ENCODE data around the gene DERA.

The DERA gene

DNA sequence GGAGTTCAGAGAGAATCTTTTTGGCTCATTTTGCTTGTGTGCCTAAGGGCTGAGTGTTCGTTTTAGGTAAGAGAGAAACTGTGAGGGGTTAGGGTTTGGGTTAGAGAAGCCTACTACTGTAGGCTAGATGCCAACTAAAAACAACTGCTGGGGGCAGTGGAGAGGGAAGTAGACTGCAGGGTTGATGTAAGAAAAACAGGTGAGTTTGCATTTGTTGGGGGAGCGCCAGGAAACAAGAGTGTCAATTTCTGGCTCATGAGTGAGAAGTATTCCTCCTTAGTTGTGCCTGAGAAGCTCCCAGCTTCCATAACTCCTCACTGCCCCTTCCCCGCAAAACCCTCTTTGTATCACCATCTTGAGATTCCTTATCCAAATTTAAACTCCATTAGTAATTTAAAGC, 92.3 kb downstream of the DERA start:
- H3K27ac ChIP-seq (ENCODE audit: extremely low read depth, low read depth, low read length), result no peak overlapping the region
- ChIA-PET CTCF (no interaction called here), POLR2A (no interaction called here)
- TF ChIP-seq, protein P1, sequence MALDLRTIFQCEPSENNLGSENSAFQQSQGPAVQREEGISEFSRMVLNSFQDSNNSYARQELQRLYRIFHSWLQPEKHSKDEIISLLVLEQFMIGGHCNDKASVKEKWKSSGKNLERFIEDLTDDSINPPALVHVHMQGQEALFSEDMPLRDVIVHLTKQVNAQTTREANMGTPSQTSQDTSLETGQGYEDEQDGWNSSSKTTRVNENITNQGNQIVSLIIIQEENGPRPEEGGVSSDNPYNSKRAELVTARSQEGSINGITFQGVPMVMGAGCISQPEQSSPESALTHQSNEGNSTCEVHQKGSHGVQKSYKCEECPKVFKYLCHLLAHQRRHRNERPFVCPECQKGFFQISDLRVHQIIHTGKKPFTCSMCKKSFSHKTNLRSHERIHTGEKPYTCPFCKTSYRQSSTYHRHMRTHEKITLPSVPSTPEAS (tag by site-specific recombination; IDR thresholded peaks at IDR 0.05), result no peak
- TF ChIP-seq ZNF837 (tag by site-specific recombination; IDR thresholded peaks at IDR 0.05) (no peak), ZNF37A (tag by site-specific recombination; IDR thresholded peaks at IDR 0.05) (no peak), PRDM6 (tag by site-specific recombination; IDR thresholded peaks at IDR 0.05) (no peak), KLF16 (tag by site-specific recombination; IDR thresholded peaks at IDR 0.05) (no peak), SP2 (tag by site-specific recombination; IDR thresholded peaks at IDR 0.05) (no peak), ZBTB11 (tag by site-specific recombination; conservative IDR thresholded peaks at IDR 0.05; ENCODE audit: low read depth) (no peak), ZNF76 (tag by site-specific recombination; IDR thresholded peaks at IDR 0.05; ENCODE audit: borderline replicate concordance, low read depth) (no peak), ZNF664 (tag by site-specific recombination; IDR thresholded peaks at IDR 0.05) (no peak), ZNF19 (tag by site-specific recombination; IDR thresholded peaks at IDR 0.05; ENCODE audit: low read depth) (no peak), ZNF248 (tag by site-specific recombination; IDR thresholded peaks at IDR 0.05) (no peak), ZNF302 (tag by site-specific recombination; IDR thresholded peaks at IDR 0.05; ENCODE audit: low read depth) (no peak), ZNF701 (tag by site-specific recombination; IDR thresholded peaks at IDR 0.05) (no peak), ZNF112 (tag by site-specific recombination; IDR thresholded peaks at IDR 0.05) (no peak)
- TF ChIP-seq, protein P2, sequence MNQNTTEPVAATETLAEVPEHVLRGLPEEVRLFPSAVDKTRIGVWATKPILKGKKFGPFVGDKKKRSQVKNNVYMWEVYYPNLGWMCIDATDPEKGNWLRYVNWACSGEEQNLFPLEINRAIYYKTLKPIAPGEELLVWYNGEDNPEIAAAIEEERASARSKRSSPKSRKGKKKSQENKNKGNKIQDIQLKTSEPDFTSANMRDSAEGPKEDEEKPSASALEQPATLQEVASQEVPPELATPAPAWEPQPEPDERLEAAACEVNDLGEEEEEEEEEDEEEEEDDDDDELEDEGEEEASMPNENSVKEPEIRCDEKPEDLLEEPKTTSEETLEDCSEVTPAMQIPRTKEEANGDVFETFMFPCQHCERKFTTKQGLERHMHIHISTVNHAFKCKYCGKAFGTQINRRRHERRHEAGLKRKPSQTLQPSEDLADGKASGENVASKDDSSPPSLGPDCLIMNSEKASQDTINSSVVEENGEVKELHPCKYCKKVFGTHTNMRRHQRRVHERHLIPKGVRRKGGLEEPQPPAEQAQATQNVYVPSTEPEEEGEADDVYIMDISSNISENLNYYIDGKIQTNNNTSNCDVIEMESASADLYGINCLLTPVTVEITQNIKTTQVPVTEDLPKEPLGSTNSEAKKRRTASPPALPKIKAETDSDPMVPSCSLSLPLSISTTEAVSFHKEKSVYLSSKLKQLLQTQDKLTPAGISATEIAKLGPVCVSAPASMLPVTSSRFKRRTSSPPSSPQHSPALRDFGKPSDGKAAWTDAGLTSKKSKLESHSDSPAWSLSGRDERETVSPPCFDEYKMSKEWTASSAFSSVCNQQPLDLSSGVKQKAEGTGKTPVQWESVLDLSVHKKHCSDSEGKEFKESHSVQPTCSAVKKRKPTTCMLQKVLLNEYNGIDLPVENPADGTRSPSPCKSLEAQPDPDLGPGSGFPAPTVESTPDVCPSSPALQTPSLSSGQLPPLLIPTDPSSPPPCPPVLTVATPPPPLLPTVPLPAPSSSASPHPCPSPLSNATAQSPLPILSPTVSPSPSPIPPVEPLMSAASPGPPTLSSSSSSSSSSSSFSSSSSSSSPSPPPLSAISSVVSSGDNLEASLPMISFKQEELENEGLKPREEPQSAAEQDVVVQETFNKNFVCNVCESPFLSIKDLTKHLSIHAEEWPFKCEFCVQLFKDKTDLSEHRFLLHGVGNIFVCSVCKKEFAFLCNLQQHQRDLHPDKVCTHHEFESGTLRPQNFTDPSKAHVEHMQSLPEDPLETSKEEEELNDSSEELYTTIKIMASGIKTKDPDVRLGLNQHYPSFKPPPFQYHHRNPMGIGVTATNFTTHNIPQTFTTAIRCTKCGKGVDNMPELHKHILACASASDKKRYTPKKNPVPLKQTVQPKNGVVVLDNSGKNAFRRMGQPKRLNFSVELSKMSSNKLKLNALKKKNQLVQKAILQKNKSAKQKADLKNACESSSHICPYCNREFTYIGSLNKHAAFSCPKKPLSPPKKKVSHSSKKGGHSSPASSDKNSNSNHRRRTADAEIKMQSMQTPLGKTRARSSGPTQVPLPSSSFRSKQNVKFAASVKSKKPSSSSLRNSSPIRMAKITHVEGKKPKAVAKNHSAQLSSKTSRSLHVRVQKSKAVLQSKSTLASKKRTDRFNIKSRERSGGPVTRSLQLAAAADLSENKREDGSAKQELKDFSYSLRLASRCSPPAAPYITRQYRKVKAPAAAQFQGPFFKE (tag by site-specific recombination; IDR thresholded peaks at IDR 0.05; ENCODE audit: borderline replicate concordance), result no peak
- TF ChIP-seq, protein P3, sequence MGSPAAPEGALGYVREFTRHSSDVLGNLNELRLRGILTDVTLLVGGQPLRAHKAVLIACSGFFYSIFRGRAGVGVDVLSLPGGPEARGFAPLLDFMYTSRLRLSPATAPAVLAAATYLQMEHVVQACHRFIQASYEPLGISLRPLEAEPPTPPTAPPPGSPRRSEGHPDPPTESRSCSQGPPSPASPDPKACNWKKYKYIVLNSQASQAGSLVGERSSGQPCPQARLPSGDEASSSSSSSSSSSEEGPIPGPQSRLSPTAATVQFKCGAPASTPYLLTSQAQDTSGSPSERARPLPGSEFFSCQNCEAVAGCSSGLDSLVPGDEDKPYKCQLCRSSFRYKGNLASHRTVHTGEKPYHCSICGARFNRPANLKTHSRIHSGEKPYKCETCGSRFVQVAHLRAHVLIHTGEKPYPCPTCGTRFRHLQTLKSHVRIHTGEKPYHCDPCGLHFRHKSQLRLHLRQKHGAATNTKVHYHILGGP (tag by site-specific recombination; IDR thresholded peaks at IDR 0.05), result no peak
- TF ChIP-seq, protein P4, sequence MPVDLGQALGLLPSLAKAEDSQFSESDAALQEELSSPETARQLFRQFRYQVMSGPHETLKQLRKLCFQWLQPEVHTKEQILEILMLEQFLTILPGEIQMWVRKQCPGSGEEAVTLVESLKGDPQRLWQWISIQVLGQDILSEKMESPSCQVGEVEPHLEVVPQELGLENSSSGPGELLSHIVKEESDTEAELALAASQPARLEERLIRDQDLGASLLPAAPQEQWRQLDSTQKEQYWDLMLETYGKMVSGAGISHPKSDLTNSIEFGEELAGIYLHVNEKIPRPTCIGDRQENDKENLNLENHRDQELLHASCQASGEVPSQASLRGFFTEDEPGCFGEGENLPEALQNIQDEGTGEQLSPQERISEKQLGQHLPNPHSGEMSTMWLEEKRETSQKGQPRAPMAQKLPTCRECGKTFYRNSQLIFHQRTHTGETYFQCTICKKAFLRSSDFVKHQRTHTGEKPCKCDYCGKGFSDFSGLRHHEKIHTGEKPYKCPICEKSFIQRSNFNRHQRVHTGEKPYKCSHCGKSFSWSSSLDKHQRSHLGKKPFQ (tag by site-specific recombination; IDR thresholded peaks at IDR 0.05), result no peak
- no peak overlapping the region for H3K4me3 ChIP-seq (ENCODE audit: low read depth, low read length)
- H3K9me3 ChIP-seq (ENCODE audit: control insufficient read depth, insufficient read depth, low read depth, low read length), result no peaks in the 10 kb centered on the region
- no peaks in the 10 kb centered on the region for H3K36me3 ChIP-seq (ENCODE audit: control insufficient read depth in 2 of 2, insufficient read depth in 1 of 2, low read length in 2 of 2)
- H3K4me1 ChIP-seq (ENCODE audit: control insufficient read depth, insufficient read depth, low read length), result no peaks in the 10 kb centered on the region

Data from HEK293 (cell line).